ENCODE data around the gene DCT.

DNA sequence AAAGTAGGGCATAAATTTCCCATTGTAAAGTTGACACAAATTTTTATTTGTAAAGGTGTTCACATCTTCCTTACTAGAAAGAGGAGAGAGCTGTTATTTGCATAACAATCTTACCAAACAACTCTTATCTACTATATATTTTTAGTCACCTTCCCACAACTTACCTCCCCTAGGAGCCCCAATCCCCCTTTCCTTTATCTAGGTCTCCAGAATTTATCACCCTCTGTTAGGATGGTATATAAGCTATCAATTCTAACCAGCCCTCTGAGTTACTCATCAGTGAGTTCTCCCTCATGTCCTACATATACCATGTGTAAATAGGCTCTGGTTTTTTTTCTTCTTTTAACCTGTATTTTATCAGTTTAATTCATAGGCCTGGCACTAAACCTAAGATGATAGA is 62.2 kb downstream of the DCT start:
- TF ChIP-seq EP300 (IDR thresholded peaks at IDR 0.05; ENCODE audit: borderline replicate concordance in 1 of 2, low read depth in 2 of 2, low read length in 2 of 2) (no peak), TBP (IDR thresholded peaks at IDR 0.05; ENCODE audit: low read depth, low read length) (no peak), RNF2 (IDR thresholded peaks at IDR 0.05; ENCODE audit: borderline replicate concordance, low read depth, low read length, missing control alignments, poor library complexity, severe bottlenecking) (no peak), TEAD4 (IDR thresholded peaks at IDR 0.05; ENCODE audit: low read depth, low read length) (no peak), POLR2A (IDR thresholded peaks at IDR 0.05; ENCODE audit: control extremely low read depth in 1 of 2, low read depth in 2 of 2, low read length in 2 of 2) (no peak), ZNF274 (IDR thresholded peaks at IDR 0.05; ENCODE audit: borderline replicate concordance, extremely low read depth, low read length) (no peak), SIN3A (conservative IDR thresholded peaks at IDR 0.05 in 1 of 2, IDR thresholded peaks at IDR 0.05 in 1 of 2; ENCODE audit: low read depth in 1 of 2, low read length in 2 of 2) (no peak), CREB1 (IDR thresholded peaks at IDR 0.05) (no peak), POLR2AphosphoS5 (IDR thresholded peaks at IDR 0.05; ENCODE audit: low read depth, low read length) (no peak)
- TF ChIP-seq, protein P1, sequence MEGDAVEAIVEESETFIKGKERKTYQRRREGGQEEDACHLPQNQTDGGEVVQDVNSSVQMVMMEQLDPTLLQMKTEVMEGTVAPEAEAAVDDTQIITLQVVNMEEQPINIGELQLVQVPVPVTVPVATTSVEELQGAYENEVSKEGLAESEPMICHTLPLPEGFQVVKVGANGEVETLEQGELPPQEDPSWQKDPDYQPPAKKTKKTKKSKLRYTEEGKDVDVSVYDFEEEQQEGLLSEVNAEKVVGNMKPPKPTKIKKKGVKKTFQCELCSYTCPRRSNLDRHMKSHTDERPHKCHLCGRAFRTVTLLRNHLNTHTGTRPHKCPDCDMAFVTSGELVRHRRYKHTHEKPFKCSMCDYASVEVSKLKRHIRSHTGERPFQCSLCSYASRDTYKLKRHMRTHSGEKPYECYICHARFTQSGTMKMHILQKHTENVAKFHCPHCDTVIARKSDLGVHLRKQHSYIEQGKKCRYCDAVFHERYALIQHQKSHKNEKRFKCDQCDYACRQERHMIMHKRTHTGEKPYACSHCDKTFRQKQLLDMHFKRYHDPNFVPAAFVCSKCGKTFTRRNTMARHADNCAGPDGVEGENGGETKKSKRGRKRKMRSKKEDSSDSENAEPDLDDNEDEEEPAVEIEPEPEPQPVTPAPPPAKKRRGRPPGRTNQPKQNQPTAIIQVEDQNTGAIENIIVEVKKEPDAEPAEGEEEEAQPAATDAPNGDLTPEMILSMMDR (IDR thresholded peaks at IDR 0.05; ENCODE audit: control extremely low read depth in 1 of 3, insufficient read depth in 1 of 3, low read depth in 1 of 3, low read length in 3 of 3): no peak
- TF ChIP-seq, protein P2, sequence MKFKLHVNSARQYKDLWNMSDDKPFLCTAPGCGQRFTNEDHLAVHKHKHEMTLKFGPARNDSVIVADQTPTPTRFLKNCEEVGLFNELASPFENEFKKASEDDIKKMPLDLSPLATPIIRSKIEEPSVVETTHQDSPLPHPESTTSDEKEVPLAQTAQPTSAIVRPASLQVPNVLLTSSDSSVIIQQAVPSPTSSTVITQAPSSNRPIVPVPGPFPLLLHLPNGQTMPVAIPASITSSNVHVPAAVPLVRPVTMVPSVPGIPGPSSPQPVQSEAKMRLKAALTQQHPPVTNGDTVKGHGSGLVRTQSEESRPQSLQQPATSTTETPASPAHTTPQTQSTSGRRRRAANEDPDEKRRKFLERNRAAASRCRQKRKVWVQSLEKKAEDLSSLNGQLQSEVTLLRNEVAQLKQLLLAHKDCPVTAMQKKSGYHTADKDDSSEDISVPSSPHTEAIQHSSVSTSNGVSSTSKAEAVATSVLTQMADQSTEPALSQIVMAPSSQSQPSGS (IDR thresholded peaks at IDR 0.05; ENCODE audit: low read length): no peak

Data from H1 (cell line).